GM21717 (cell line): ENCODE measurements around the gene ALPK1.

ENCODE experiments used
- ATAC-seq: cut with Tn5 transposase; IDR thresholded peaks from one replicate; pipeline ENCODE4 v1.9.1; 2021; ENCODE audit warnings: mild to moderate bottlenecking, moderate library complexity; ENCODE audit not compliant: unreplicated experiment

ALPK1 gene

GRCh38 chr4:112327965-112328733 lies 31.0 kb downstream of the ALPK1 start:
- peak; percentile 81 for ATAC-seq

DNA sequence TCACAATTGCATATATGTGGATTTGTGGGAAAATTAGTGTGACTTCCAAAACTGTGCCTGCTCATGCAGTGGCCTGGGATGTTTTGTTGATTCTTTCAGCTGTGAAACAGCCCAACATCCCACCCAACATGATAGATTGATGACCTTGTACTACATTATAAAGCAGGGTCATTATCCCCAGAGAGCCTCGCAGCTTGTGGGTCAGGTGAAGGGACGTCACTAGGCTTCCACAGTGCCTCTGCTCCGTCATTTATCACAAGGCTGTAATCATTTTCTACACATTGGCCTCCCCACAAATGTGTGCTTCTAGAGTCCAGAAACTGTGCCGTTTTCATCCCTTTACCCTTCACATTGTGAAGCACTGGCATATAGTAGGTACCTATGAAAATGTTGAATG lies 31.6 kb downstream of the ALPK1 start:
- ATAC-seq: no peak

DNA sequence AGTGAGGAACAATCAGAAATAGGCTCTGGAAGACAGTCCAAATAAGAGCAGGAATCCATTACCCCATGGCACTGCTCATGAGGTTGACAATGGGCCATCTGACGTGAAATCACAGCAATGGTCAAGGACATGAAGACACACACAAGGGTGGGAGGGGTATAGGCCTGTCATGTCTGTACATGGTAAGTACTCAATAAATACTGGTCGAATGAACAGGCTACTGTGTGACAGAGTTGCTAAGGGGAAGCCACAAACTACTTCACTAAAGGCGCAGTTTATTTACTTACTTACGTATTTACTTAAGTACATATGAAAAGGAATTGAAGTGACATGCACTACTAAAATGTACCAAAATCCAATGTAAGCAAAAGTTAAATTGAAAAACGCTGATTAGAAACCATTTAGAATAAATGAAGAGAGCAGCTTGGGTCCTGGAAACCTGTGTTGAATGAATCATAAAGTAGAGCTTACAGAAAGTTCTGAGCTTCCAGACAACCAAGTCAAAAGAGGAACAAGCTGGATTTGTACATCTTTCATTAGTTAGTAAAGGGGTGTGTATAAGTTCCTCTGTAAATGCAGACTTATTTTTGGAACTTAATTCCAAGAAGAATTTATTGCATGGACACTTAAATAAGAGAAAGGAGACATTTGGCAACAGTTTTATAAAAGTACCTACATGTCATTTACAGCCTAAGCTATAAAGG lies 32.7 kb downstream of the ALPK1 start:
- ATAC-seq: no peak

GRCh38 chr4:112330921-112331320 lies 33.8 kb downstream of the ALPK1 start:
- ATAC-seq: no peak

DNA sequence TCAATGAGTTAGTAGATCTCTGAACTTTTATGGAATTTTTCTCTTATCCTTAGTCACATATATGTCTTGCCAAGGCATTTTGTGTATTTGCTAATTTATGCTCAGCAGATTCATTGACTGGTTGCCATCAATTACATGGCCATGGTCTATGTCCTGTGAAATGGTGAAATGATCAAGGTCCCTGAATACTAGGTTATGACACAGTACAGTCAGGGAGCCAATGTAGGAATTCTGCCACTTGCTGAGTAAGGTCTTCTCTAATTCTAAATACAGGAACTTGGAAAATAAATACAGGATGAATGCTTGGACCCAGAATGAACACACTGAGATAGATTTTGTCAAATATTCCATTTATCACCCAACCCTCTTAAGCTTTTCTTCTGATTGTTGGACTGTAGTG lies 35.2 kb downstream of the ALPK1 start:
- no peak for ATAC-seq

DNA sequence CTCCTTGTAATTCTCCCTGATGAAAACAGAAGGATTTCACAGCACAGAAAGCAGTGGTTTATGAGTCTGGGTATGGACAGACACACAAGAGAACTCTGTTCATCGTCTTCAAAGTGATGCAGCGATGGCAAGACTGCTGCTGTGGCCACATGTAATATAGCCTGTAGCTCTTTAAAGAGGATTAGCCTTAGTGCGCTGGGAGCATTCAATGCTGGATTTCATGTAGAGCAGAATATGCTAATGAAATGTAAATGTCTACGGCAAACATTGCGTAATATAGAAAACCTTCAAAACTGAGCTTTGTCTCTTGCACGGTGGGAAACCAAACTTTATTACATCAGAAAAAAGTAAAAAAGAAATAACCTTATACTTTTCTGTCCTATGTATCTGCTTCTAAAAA lies 42.9 kb downstream of the ALPK1 start:
- no peak for ATAC-seq

GRCh38 chr4:112341033-112341432 lies 43.9 kb downstream of the ALPK1 start:
- no peak for ATAC-seq

DNA sequence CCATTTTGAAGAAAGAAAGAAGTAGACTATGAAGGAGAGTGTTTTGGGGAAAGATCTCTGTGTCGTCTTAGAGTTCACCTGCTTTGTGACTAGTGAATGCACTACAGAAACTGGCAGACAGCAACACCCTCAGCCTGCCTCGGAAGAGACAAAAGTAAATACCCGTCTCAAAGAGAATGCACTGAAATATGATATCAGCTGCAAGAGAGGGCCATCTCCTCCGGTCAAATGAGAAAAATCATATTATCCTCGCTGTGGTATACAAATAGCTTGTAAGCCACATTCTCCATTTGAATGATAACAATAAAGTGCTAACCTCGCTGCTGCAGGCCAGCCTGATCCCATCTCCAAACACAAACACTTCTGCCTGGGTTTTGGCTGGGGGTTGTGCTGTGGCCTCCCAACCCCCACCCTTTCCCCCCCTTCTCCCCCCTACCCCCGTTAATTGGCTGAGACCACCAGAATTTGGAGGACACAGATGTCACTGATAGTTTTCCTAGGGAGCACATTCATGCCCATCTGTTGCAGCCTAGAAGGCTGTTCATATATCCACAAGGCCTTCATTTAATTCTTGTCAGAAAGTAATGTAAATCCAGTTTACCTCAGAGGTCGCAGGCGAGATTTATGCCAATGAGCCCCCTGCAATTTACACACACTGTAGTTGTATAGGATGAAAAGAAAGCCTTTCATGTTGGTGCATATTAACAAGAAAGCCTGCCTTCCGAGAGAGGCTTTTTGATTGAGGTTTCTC lies 46.3 kb downstream of the ALPK1 start:
- ATAC-seq: no peak

DNA sequence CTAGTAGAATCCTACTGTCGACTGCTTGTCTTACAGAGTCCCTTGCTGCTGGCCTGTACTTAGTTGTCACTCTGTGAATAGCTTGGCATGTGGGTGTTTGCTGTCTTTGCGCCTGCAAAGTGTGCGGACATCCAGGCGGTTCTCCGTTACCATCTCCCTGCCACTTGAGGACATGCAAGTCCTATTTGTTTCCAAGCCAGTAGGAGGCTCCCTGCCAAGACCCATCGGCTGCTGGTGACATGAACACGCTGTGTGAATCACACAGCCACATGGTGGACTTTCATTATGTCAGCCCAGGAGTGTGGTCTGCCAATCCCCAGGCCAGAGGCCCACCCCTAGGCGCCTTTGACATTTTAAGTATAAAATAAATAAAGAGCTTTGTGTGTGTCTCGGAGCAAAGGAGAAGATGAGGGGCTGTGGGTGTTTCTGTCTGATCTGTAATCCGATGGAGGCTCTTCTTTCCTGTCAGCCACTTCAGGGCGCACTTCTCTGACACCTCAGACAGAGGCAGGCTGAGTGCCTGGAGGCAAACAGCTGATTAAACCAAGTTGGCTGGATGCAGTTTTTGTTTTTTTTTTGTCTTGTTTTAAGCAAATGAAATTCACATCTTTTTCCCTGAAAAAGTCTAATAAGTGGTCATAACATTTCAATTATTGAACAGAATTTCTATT lies 51.5 kb downstream of the ALPK1 start:
- ATAC-seq: no peak

- ATAC-seq: no peak
These were observed 55.6 kb downstream of the ALPK1 start for GRCh38 chr4:112352736-112353135.

DNA sequence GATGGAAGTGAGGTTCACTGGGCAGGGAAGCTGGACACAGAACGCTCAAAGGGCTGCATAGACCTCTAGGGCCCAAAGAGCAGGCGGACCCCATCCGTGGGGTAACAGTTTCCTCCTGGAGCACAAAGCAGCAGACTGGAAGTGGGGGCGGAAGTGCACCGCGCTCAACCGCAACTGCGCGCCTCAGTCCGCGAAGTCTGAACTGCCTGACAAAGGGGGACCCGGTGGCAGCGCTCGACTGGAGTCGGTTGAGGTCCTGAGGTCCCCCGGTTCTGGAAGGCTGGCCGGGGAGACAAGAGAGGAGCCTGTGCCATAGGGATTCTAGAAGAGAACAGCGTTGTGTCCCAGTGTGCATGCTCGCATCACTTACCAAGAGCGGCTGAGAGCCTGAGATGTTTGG lies 58.5 kb downstream of the ALPK1 start:
- ATAC-seq: no peak

- ATAC-seq: no peak
These were observed 60.3 kb downstream of the ALPK1 start for GRCh38 chr4:112357453-112357852.

GRCh38 chr4:112357897-112358296 lies 60.7 kb downstream of the ALPK1 start:
- ATAC-seq: no peak

DNA sequence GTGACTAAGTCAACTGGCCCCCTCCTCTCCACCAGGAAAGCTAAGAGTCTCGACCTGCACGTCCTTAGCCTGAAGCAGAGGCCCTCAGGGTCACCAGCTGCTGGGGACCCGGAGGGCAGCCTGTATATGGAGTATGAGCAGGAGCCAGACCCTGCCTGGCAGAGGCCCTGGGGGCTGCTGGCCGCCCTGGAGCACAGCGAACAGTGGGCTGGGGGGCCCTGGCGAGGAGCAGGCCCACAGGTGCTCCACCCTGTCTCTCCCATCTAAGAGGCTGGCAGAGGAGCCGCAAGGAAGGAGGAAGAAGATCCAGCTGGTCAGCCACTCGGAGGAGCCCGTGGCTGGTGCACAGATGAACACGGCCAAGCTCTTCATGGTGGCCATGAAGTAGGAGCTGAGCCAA lies 61.2 kb downstream of the ALPK1 start:
- ATAC-seq: no peak

GRCh38 chr4:112358952-112359749 lies 62.0 kb downstream of the ALPK1 start:
- no peak for ATAC-seq

GRCh38 chr4:112361181-112361791 lies 64.1 kb downstream of the ALPK1 start:
- ATAC-seq: peak; percentile 80

DNA sequence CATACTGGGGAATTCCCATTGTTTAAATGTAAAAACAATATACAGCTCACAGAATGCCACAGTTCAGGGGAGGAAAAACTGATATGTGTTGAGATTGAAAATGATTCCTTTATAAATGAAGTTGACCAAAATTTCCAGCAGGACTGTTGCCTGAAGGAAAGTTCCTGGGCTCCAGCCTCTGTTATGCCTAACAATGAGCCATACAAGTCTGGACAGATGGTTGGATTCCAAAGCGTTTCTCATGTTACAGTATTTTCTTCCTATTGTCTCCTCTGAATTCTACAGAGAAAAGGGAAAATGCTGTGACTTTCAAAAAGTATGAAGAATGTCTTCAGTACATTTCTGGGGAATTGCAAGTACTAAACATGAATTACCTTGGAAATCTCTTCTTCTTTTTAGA lies 73.3 kb downstream of the ALPK1 start:
- no peak for ATAC-seq

GRCh38 chr4:112371361-112371760 lies 74.2 kb downstream of the ALPK1 start:
- ATAC-seq: no peak

- no peak for ATAC-seq
These were observed 77.7 kb downstream of the ALPK1 start for GRCh38 chr4:112374850-112375249.

- ATAC-seq: peak; percentile 36
These were observed 80.0 kb downstream of the ALPK1 start for GRCh38 chr4:112377171-112377570.
